ENCODE measurements around the gene AGBL4. TPM values are rescaled to one million over a fixed set of nuclear protein-coding genes. Genes with fewer than 3 reads are reported as not detected.

The AGBL4 gene
- total RNA-seq, 1 donor from 2014 or later: not detected

GRCh38 chr1:49686107-49686506 is 337.6 kb downstream of the AGBL4 start:
- intact Hi-C loops (cut with DNase I): no loop called here
- no peak for DNase-seq
- no peaks in the 10 kb centered on the region for H3K9me3 ChIP-seq
- no peak overlapping the region for H3K27ac ChIP-seq
- no peak for TF ChIP-seq CTCF (IDR thresholded peaks at IDR 0.05)
- H3K4me3 ChIP-seq: no peak overlapping the region
- no peaks in the 10 kb centered on the region for H3K27me3 ChIP-seq
- H3K4me1 ChIP-seq: no peaks in the 10 kb centered on the region
- H3K36me3 ChIP-seq: no peaks in the 10 kb centered on the region
- no peak for ATAC-seq

GRCh38 chr1:49677706-49678105 is 346.0 kb downstream of the AGBL4 start:
- DNase-seq (no peak), ATAC-seq (no peak)
- Histone ChIP-seq H3K9me3 (no peaks in the 10 kb centered on the region), H3K36me3 (no peaks in the 10 kb centered on the region), H3K4me3 (no peak overlapping the region), H3K27ac (no peak overlapping the region), H3K27me3 (no peaks in the 10 kb centered on the region), H3K4me1 (no peaks in the 10 kb centered on the region)
- TF ChIP-seq CTCF (IDR thresholded peaks at IDR 0.05): no peak
- intact Hi-C loops (cut with DNase I): no loop called here

GRCh38 chr1:49651136-49651535 is 372.6 kb downstream of the AGBL4 start:
- no peak overlapping the region for H3K4me3 ChIP-seq
- no peaks in the 10 kb centered on the region for H3K4me1 ChIP-seq
- H3K36me3 ChIP-seq: no peaks in the 10 kb centered on the region
- TF ChIP-seq CTCF (IDR thresholded peaks at IDR 0.05): no peak
- no peak overlapping the region for H3K27ac ChIP-seq
- DNase-seq: no peak
- H3K9me3 ChIP-seq: no peaks in the 10 kb centered on the region
- no peak for ATAC-seq
- no peaks in the 10 kb centered on the region for H3K27me3 ChIP-seq
- intact Hi-C loops (cut with DNase I): no loop called here

- ATAC-seq (no peak), DNase-seq (no peak)
- H3K4me3 ChIP-seq: no peak overlapping the region
- no peak for TF ChIP-seq CTCF (IDR thresholded peaks at IDR 0.05)
- H3K27ac ChIP-seq: no peak overlapping the region
- H3K36me3 ChIP-seq: no peaks in the 10 kb centered on the region
- H3K27me3 ChIP-seq: no peaks in the 10 kb centered on the region
- no peaks in the 10 kb centered on the region for H3K9me3 ChIP-seq
- no peaks in the 10 kb centered on the region for H3K4me1 ChIP-seq
- intact Hi-C loops (cut with DNase I): no loop called here
These were observed 393.6 kb downstream of the AGBL4 start for GRCh38 chr1:49630156-49630555.

GRCh38 chr1:49627781-49628180 is 396.0 kb downstream of the AGBL4 start:
- DNase-seq (no peak), ATAC-seq (no peak)
- H3K9me3 ChIP-seq: no peaks in the 10 kb centered on the region
- no peak overlapping the region for H3K4me3 ChIP-seq
- no peaks in the 10 kb centered on the region for H3K27me3 ChIP-seq
- TF ChIP-seq CTCF (IDR thresholded peaks at IDR 0.05): no peak
- no peaks in the 10 kb centered on the region for H3K36me3 ChIP-seq
- intact Hi-C loops (cut with DNase I): no loop called here
- H3K27ac ChIP-seq: no peak overlapping the region
- no peaks in the 10 kb centered on the region for H3K4me1 ChIP-seq

- no peak for TF ChIP-seq CTCF (IDR thresholded peaks at IDR 0.05)
- no peaks in the 10 kb centered on the region for H3K36me3 ChIP-seq
- no peaks in the 10 kb centered on the region for H3K4me1 ChIP-seq
- intact Hi-C loops (cut with DNase I): no loop called here
- H3K9me3 ChIP-seq: no peaks in the 10 kb centered on the region
- no peak overlapping the region for H3K27ac ChIP-seq
- DNase-seq (no peak), ATAC-seq (no peak)
- no peaks in the 10 kb centered on the region for H3K27me3 ChIP-seq
- no peak overlapping the region for H3K4me3 ChIP-seq
These were observed 397.3 kb downstream of the AGBL4 start for GRCh38 chr1:49626472-49626871.

All from upper lobe of right lung (tissue), 1 donor.